DOHH2 (cell line): ENCODE results near the gene SYNRG.

Source experiments
- H3F3A ChIP-seq: fragments of 200-600 bp; sonication (generic), shearing (Covaris generic); 2 replicates; pipeline ENCODE4 v1.6.0; 2016; ENCODE audit warnings: antibody characterized with exemption, mild to moderate bottlenecking; ENCODE audit not compliant: control insufficient read depth, insufficient read depth
- H3K27ac ChIP-seq: fragments of 200-600 bp; sonication (generic); 2 replicates; pipeline ENCODE4 v1.5.1; 2014; ENCODE audit warnings: low read depth, mild to moderate bottlenecking, low read length, moderate library complexity
- H3K27me3 ChIP-seq: fragments of 200-600 bp; sonication (generic); 2 replicates; pipeline ENCODE4 v1.6.1; 2014; ENCODE audit warnings: mild to moderate bottlenecking, low read length, mixed read lengths; ENCODE audit not compliant: control insufficient read depth
- H3K36me3 ChIP-seq: fragments of 200-600 bp; sonication (generic); 2 replicates; pipeline ENCODE4 v1.6.1; 2014; ENCODE audit warnings: mild to moderate bottlenecking, low read length, moderate library complexity, mixed read lengths; ENCODE audit not compliant: control insufficient read depth
- H3K4me1 ChIP-seq: fragments of 200-600 bp; sonication (generic); 2 replicates; pipeline ENCODE4 v1.6.1; 2014; ENCODE audit warnings: mild to moderate bottlenecking, low read length, mixed read lengths; ENCODE audit not compliant: control insufficient read depth
- H3K4me2 ChIP-seq: fragments of 200-600 bp; sonication (generic); 2 replicates; pipeline ENCODE4 v1.6.0; 2014; ENCODE audit warnings: mild to moderate bottlenecking, low read length, moderate library complexity
- H3K4me3 ChIP-seq: fragments of 200-600 bp; sonication (generic); 2 replicates; pipeline ENCODE4 v1.5.1; 2014; ENCODE audit warnings: mild to moderate bottlenecking, low read length, mixed read lengths
- H3K79me2 ChIP-seq: fragments of 200-600 bp; sonication (generic); 2 replicates; pipeline ENCODE4 v1.6.1; 2014; ENCODE audit warnings: mild to moderate bottlenecking, low read length, mixed read lengths; ENCODE audit not compliant: control insufficient read depth
- H3K9me2 ChIP-seq: fragments of 200-600 bp; sonication (generic); replicated peaks from 2 replicates; pipeline ENCODE4 v1.6.1; 2014; ENCODE audit warnings: mild to moderate bottlenecking, low read length, mixed read lengths; ENCODE audit not compliant: control insufficient read depth
- H3K9me3 ChIP-seq: fragments of 200-600 bp; sonication (generic); 2 replicates; pipeline ENCODE4 v1.6.1; 2014; ENCODE audit warnings: antibody characterized with exemption, low read length, mixed read lengths; ENCODE audit not compliant: control insufficient read depth, insufficient read depth
- H4K20me1 ChIP-seq: fragments of 200-600 bp; sonication (generic); 2 replicates; pipeline ENCODE4 v1.6.0; 2014; ENCODE audit warnings: low read depth, mild to moderate bottlenecking, antibody characterized with exemption, low read length, moderate library complexity; ENCODE audit not compliant: control insufficient read depth, insufficient read depth
- CTCF ChIP-seq: fragments of 200-600 bp; sonication (generic); IDR thresholded peaks from one replicate; pipeline ENCODE4 v1.5.1; 2014; ENCODE audit warnings: antibody characterized with exemption, mild to moderate bottlenecking, low read depth, low read length; ENCODE audit not compliant: poor library complexity, severe bottlenecking
- EZH2phosphoT487 ChIP-seq: fragments of 200-600 bp; sonication (generic); IDR thresholded peaks from 2 replicates; pipeline ENCODE4 v1.6.1; 2017; ENCODE audit warnings: borderline replicate concordance, mild to moderate bottlenecking, antibody characterized with exemption, low read length, moderate library complexity, mixed read lengths

SYNRG gene

GRCh38 chr17:37470181-37470580, 139.0 kb downstream of the SYNRG start:
- Histone ChIP-seq H3K4me1 (no peaks in the 10 kb centered on the region), H4K20me1 (no peaks in the 10 kb centered on the region), H3K27ac (no peak overlapping the region), H3K4me3 (no peak overlapping the region), H3K9me3 (no peaks in the 10 kb centered on the region), H3K9me2 (no peaks in the 10 kb centered on the region), H3K4me2 (no peak overlapping the region), H3K79me2 (no peaks in the 10 kb centered on the region), H3K36me3 (peaks cover 71% of the 10 kb centered on the region), H3F3A (no peaks in the 10 kb centered on the region), H3K27me3 (no peaks in the 10 kb centered on the region)
- TF ChIP-seq CTCF (no peak), EZH2phosphoT487 (no peak)

GRCh38 chr17:37466471-37466870, 142.7 kb downstream of the SYNRG start:
- no peak for TF ChIP-seq CTCF
- TF ChIP-seq EZH2phosphoT487, result no peak
- Histone ChIP-seq H3K27ac (no peak overlapping the region), H3K36me3 (peaks cover 65% of the 10 kb centered on the region)

GRCh38 chr17:37465069-37465616, 144.1 kb downstream of the SYNRG start:
- no peak overlapping the region for H3K4me3 ChIP-seq
- no peaks in the 10 kb centered on the region for H3K9me3 ChIP-seq
- H3K79me2 ChIP-seq, result no peaks in the 10 kb centered on the region
- no peaks in the 10 kb centered on the region for H3K4me1 ChIP-seq
- H3F3A ChIP-seq, result no peaks in the 10 kb centered on the region
- H3K36me3 ChIP-seq, result peaks cover 64% of the 10 kb centered on the region
- no peak overlapping the region for H3K4me2 ChIP-seq
- no peaks in the 10 kb centered on the region for H3K27me3 ChIP-seq
- TF ChIP-seq EZH2phosphoT487, result no peak
- no peak for TF ChIP-seq CTCF
- no peaks in the 10 kb centered on the region for H4K20me1 ChIP-seq
- no peak overlapping the region for H3K27ac ChIP-seq
- no peaks in the 10 kb centered on the region for H3K9me2 ChIP-seq

More at GRCh38 chr17:37466471-37466870, 142.7 kb downstream of the SYNRG start:
- Histone ChIP-seq H3K4me2 (no peak overlapping the region), H3K4me3 (no peak overlapping the region), H3K9me3 (no peaks in the 10 kb centered on the region), H3K27me3 (no peaks in the 10 kb centered on the region), H3K9me2 (no peaks in the 10 kb centered on the region), H3K4me1 (no peaks in the 10 kb centered on the region), H3F3A (no peaks in the 10 kb centered on the region), H4K20me1 (no peaks in the 10 kb centered on the region), H3K79me2 (no peaks in the 10 kb centered on the region)
